Esophagus squamous epithelium (tissue), 5 donors: Measurements from ENCODE around the gene SLC35D2. TPM values are rescaled to one million over a fixed set of nuclear protein-coding genes. Genes with fewer than 3 reads are reported as not detected.
A peak's percentile ranks its signal among the peaks of the same experiment; 100 is the strongest.

ENCODE experiments used
- DNase-seq: peaks from one replicate; lab custom pipeline; 2025; lab: John Stamatoyannopoulos, UW
- H3K27ac ChIP-seq, 4 donors: fragments of 200-600 bp; sonication (generic); one replicate each; pipeline ENCODE4 v1.5.1; 2016 to 2019; ENCODE audit warnings: mild to moderate bottlenecking in 1 of 4
- H3K27me3 ChIP-seq, 4 donors: fragments of 200-600 bp; sonication (generic); 1 replicate in 3 of 4; 2 replicates in 1 of 4; pipeline versions ENCODE4 v1.5.1 to v1.6.0; 2017 to 2021; ENCODE audit warnings: antibody characterized with exemption in 1 of 4
- H3K36me3 ChIP-seq, 3 donors: fragments of 200-600 bp; sonication (generic); one replicate each; pipeline ENCODE4 v1.5.1; 2016 to 2019
- H3K4me1 ChIP-seq, 3 donors: fragments of 200-600 bp; sonication (generic); one replicate each; pipeline ENCODE4 v1.5.1; 2017 to 2019
- H3K4me3 ChIP-seq, 4 donors: fragments of 200-600 bp; sonication (generic); 1 replicate in 3 of 4; 2 replicates in 1 of 4; pipeline ENCODE4 v1.5.1; 2016 to 2019; ENCODE audit warnings: mild to moderate bottlenecking in 2 of 4, moderate library complexity in 1 of 4
- H3K9me3 ChIP-seq, 3 donors: fragments of 200-600 bp; sonication (generic); one replicate each; pipeline ENCODE4 v1.5.1; 2016 to 2019
- POLR2A ChIP-seq, 4 donors: fragments of 450-650 bp; IDR thresholded peaks; one replicate each; pipeline ENCODE4 v1.6.1; 2017; ENCODE audit warnings: antibody characterized with exemption in 4 of 4, mild to moderate bottlenecking in 4 of 4, moderate library complexity in 3 of 4
- WGBS, 2 donors: methylation state at CpG; one replicate each; pipeline ENCODE4 v1.1.5; 2018; 5-methylcytosine and 5-hydroxymethylcytosine counted together
- intact Hi-C: fragments of 100-400 bp; cut with DNase I; formaldehyde crosslinking; loops from one replicate; pipeline ENCODE4 v1.15.0; 2022
- total RNA-seq, 4 donors: library from RNA; depleted of rRNA; stranded (reverse); fragments of >200 nt; gene quantifications; one replicate each; pipeline ENCODE4 v1.1.0, GENCODE V29; 2016
- TF ChIP-seq, protein P1 (sequence below), 6 experiments: fragments of 450-650 bp in 4 of 6; fragments of 200-600 bp in 2 of 6; sonication (generic) in 2 of 6; IDR thresholded peaks; one replicate each; pipeline ENCODE4 v1.5.1; 2016 to 2019; ENCODE audit warnings: antibody characterized with exemption in 6 of 6, mild to moderate bottlenecking in 4 of 6, moderate library complexity in 4 of 6
- donor health status: DM: yes; HTN: yes; CAD: no.

The SLC35D2 gene
- total RNA-seq, 4 donors from 2014 or later, result 10.3 to 28.5 (median 16.4) TPM

DNA sequence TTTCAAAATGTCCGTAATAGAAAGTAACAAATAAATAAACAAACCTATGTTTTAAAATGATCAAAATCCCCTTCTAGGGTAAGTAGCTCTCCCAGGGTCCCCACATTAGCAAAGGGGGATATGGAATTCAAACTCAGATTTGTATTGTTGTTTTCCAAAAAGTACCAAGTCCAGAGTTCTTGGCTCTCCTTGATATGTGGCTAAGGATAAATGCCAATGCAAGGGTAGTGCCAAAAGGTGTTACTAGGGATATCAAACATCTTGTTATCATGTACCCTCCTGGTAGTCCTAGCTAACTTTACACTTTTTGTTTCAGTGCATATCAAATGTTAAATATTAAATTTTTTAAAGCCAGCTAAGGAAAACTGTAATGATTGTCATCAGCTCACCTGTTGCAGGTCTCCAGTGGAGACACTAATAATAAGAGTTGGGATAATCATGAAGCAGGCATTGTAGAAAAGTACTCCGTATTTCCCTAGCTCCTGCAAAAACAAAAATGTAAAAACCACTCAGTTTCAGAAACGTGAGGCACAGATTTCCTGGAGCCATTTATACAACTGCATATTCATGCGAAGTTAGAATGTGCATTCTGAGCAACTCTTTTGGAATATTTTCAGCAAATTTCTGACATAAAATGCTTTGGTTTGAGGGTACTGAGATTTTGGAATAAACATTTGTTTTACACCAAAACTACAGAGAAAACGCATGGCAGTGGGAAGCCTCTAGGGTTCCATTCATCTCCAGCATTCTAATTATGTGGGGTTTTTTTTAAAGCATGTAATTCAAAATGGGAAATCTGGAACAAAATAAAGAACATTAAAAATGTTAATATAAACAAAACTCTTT, 39.8 kb downstream of the SLC35D2 start:
- Histone ChIP-seq H3K4me1 (peaks cover 8 to 46% (median 16%) of the 10 kb centered on the region in 3 donors), H3K4me3 (no peak overlapping the region), H3K27ac (peak overlapping the region in 3 of 4 donors; percentile 20 to 74 (median 63)), H3K9me3 (no peaks in the 10 kb centered on the region), H3K27me3 (no peaks in the 10 kb centered on the region), H3K36me3 (peaks cover 0 to 31% (median 0%) of the 10 kb centered on the region in 3 donors)
- WGBS, 2 donors, result 54 to 67% methylated on average over 5 of the region's 5 CpGs
- TF ChIP-seq, protein P1, sequence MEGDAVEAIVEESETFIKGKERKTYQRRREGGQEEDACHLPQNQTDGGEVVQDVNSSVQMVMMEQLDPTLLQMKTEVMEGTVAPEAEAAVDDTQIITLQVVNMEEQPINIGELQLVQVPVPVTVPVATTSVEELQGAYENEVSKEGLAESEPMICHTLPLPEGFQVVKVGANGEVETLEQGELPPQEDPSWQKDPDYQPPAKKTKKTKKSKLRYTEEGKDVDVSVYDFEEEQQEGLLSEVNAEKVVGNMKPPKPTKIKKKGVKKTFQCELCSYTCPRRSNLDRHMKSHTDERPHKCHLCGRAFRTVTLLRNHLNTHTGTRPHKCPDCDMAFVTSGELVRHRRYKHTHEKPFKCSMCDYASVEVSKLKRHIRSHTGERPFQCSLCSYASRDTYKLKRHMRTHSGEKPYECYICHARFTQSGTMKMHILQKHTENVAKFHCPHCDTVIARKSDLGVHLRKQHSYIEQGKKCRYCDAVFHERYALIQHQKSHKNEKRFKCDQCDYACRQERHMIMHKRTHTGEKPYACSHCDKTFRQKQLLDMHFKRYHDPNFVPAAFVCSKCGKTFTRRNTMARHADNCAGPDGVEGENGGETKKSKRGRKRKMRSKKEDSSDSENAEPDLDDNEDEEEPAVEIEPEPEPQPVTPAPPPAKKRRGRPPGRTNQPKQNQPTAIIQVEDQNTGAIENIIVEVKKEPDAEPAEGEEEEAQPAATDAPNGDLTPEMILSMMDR (IDR thresholded peaks at IDR 0.05), result no peak
- no peak for TF ChIP-seq POLR2A (IDR thresholded peaks at IDR 0.05)
- no peak for DNase-seq
- intact Hi-C loops, result no loop called here

DNA sequence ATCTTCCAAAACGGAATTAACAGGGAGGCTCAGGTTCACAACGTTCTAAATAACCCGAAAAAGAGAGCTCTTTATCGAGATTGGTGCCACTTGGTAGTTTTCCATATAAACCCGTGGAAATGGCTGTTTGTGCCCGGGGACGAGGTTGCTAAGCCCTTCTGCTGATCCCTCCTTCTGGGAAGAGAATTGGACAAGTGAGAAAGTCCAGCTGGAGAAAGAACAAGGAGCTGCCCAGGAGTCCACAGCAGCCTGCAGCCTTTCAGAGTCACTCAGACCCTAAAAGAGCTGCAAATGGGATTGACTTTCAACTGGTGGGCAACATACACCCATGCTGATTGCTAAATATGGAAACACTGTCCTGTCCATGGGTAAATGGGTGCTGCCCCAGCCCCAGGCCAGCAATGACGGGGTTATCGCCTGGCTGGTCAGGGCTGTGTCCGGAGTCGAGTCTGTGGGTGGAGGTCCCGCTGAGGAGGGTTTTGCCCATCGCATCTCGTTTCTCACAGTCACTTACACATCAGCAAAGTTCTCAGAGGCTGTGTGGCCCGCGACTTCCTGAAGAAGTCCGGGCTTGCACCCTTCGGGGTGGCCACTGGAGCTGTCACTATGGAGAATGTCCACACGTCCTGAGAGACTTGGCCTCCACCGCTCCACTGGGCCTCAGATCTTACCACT, 40.8 kb downstream of the SLC35D2 start:
- TF ChIP-seq POLR2A (IDR thresholded peaks at IDR 0.05), result no peak
- TF ChIP-seq, protein P1 (IDR thresholded peaks at IDR 0.05), result no peak
- no peak overlapping the region for H3K4me3 ChIP-seq
- peak overlapping the region in 3 of 4 donors; percentile 54 to 74 (median 69) for H3K27ac ChIP-seq
- peaks cover 8 to 46% (median 16%) of the 10 kb centered on the region in 3 donors for H3K4me1 ChIP-seq
- intact Hi-C loops, result no loop called here
- no peak for DNase-seq
- H3K27me3 ChIP-seq, result no peaks in the 10 kb centered on the region
- H3K9me3 ChIP-seq, result no peaks in the 10 kb centered on the region
- peaks cover 0 to 21% (median 0%) of the 10 kb centered on the region in 3 donors for H3K36me3 ChIP-seq
- WGBS, 2 donors, result 78 to 88% methylated on average over 12 to 20 of the region's 20 CpGs

DNA sequence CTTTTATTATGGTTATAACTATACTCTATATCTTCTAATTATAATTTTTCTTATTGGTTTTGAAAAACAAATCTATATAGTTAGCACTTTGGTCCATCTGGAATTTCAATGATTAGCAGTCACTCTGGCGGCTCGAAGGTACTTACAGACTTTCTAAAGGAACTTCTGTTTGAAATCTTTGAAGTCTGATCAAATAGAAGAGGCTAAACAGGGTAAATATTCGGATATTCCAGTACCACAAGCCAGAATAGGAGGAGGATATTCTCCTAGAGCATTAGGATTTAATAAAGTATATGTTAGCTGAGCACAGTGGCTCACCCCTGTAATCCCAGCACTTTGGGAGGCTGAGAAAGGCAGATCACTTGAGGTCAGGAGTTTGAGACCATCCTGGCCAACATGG, 42.8 kb downstream of the SLC35D2 start:
- Histone ChIP-seq H3K4me3 (no peak overlapping the region), H3K36me3 (peaks cover 0 to 11% (median 0%) of the 10 kb centered on the region in 3 donors), H3K27ac (no peak overlapping the region), H3K27me3 (no peaks in the 10 kb centered on the region), H3K9me3 (no peaks in the 10 kb centered on the region), H3K4me1 (peaks cover 8 to 46% (median 16%) of the 10 kb centered on the region in 3 donors)
- TF ChIP-seq, protein P1 (IDR thresholded peaks at IDR 0.05), result no peak
- no peak for TF ChIP-seq POLR2A (IDR thresholded peaks at IDR 0.05)
- 81 to 90% methylated on average over 3 of the region's 3 CpGs for WGBS, 2 donors
- no peak for DNase-seq
- intact Hi-C loops, result no loop called here

DNA sequence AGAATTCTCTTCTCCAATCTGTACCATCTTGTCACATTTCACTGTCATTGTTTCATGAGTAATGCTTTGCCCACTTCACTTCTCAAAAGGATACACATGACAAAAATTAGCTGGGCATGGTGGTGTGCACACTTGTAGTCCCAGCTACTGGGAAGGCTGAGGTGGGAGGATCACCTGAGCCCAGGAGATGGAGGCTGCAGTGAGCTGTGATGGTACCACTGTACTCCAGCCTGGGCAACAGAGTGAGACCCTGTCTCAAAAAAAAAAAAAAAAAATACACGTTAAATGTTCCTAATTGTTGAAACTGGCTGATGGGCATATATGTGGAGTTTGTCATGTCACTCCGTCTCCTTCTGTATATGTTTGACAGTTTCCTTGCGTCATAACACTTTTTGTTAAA, 45.2 kb downstream of the SLC35D2 start:
- Histone ChIP-seq H3K36me3 (peaks cover 0 to 21% (median 0%) of the 10 kb centered on the region in 3 donors), H3K9me3 (no peaks in the 10 kb centered on the region), H3K4me1 (peaks cover 0 to 29% (median 7%) of the 10 kb centered on the region in 3 donors), H3K27ac (no peak overlapping the region), H3K4me3 (no peak overlapping the region), H3K27me3 (no peaks in the 10 kb centered on the region)
- 89 to 96% methylated on average over 3 of the region's 3 CpGs for WGBS, 2 donors
- no peak for TF ChIP-seq POLR2A (IDR thresholded peaks at IDR 0.05)
- TF ChIP-seq, protein P1 (IDR thresholded peaks at IDR 0.05), result no peak
- intact Hi-C loops, result loop anchor here (10.0 kb wide), 1 partner anchor 77 kb away; the partner anchor contains the start of gene ZNF367
- DNase-seq, result no peak
